ENCODE measurements around the gene FARS2.

- TF ChIP-seq CTCF (IDR thresholded peaks at IDR 0.05), result no peak
- no peak for TF ChIP-seq POLR2AphosphoS2 (conservative IDR thresholded peaks at IDR 0.05; ENCODE audit: low read length)
- TF ChIP-seq POLR2A (IDR thresholded peaks at IDR 0.05; ENCODE audit: low read length), result no peak
- no peak for TF ChIP-seq CHD2 (IDR thresholded peaks at IDR 0.05; ENCODE audit: low read length, partially characterized antibody)
- no peak for TF ChIP-seq REST (IDR thresholded peaks at IDR 0.05)
- no peak for TF ChIP-seq HOXB5 (CRISPR knock-in tag; IDR thresholded peaks at IDR 0.05)
- no peak for TF ChIP-seq ZC3H11A (IDR thresholded peaks at IDR 0.05)
- no peak for TF ChIP-seq RAD21 (conservative IDR thresholded peaks at IDR 0.05 in 1 of 2, IDR thresholded peaks at IDR 0.05 in 1 of 2)
- TF ChIP-seq NR3C1 (IDR thresholded peaks at IDR 0.05), result no peak
- no peak for TF ChIP-seq ZFP36 (IDR thresholded peaks at IDR 0.05; ENCODE audit: borderline replicate concordance, partially characterized antibody)
- no peak for TF ChIP-seq NPAS2 (CRISPR knock-in tag; IDR thresholded peaks at IDR 0.05; ENCODE audit: borderline replicate concordance)
- TF ChIP-seq RCOR1 (IDR thresholded peaks at IDR 0.05; ENCODE audit: low read depth, low read length), result no peak
- TF ChIP-seq CBX2 (IDR thresholded peaks at IDR 0.05; ENCODE audit: borderline replicate concordance, low read depth), result no peak
Observed at GRCh38 chr6:5305968-5306626, 44.8 kb downstream of the FARS2 start.

Measured in A549 (cell line).